ENCODE data around the gene KRT4. TPM values are rescaled to one million over a fixed set of nuclear protein-coding genes. Genes with fewer than 3 reads are reported as not detected.

Gene KRT4
- total RNA-seq: not detected
- polyA plus RNA-seq (2013, experiment 1 of 2): not detected
- polyA plus RNA-seq (2013, experiment 2 of 2): not detected
- long read RNA-seq, experiment 1: 0 reads
- long read RNA-seq, experiment 2: 0 reads
- long read RNA-seq, experiment 3: 0 reads
- long read RNA-seq, experiment 4: 0 reads

GRCh38 chr12:52813885-52814709, at the start of gene KRT4:
KRT4 (minus strand) TSS chr12:52814116; CDS start chr12:52814058, 58 bp downstream.
- H3K27me3 Mint-ChIP-seq (ENCODE audit: insufficient read depth): peaks cover 9% of the 10 kb centered on the region
- no peak within 1 kb of the TSS for H3K4me3 Mint-ChIP-seq
- H3K9me3 Mint-ChIP-seq: no peaks in the 10 kb centered on the region

GRCh38 chr12:52862023-52862422, 48.1 kb upstream of the KRT4 start:
- Histone ChIP-seq H3K27ac (ENCODE audit: low read depth, low read length) (no peak overlapping the region), H3K9ac (ENCODE audit: extremely low read depth, low read length, poor library complexity, severe bottlenecking) (no peak overlapping the region), H3K36me3 (ENCODE audit: control insufficient read depth, insufficient read depth, low read length) (no peaks in the 10 kb centered on the region), H3K4me3 (ENCODE audit: low read length) (no peak overlapping the region), H3K9me3 (ENCODE audit: control insufficient read depth, low read length) (no peaks in the 10 kb centered on the region), H3K27me3 (ENCODE audit: control insufficient read depth, insufficient read depth, low read length, poor library complexity, severe bottlenecking) (no peaks in the 10 kb centered on the region), H3K4me1 (ENCODE audit: control insufficient read depth, insufficient read depth, low read length) (no peaks in the 10 kb centered on the region)
- 76 to 98% methylated on average over 1 to 2 of the region's 2 CpGs for WGBS, 2 experiments (ENCODE audit: insufficient coverage in 1 of 2, insufficient read length in 1 of 2)
- H3K4me3 Mint-ChIP-seq: no peak overlapping the region
- no peaks in the 10 kb centered on the region for H3K27me3 Mint-ChIP-seq (ENCODE audit: insufficient read depth)
- H3K36me3 Mint-ChIP-seq (ENCODE audit: low read depth): no peaks in the 10 kb centered on the region
- DNase-seq: peak; percentile 52
- no peaks in the 10 kb centered on the region for H3K9me3 Mint-ChIP-seq
- H3K27ac Mint-ChIP-seq: no peak overlapping the region
- no peak for TF ChIP-seq CTCF (conservative IDR thresholded peaks at IDR 0.05)
- no peaks in the 10 kb centered on the region for H3K4me1 Mint-ChIP-seq

More at GRCh38 chr12:52813885-52814709, at the start of gene KRT4:
- peaks cover 11% of the 10 kb centered on the region for H3K4me1 Mint-ChIP-seq
- no peak for TF ChIP-seq CTCF (conservative IDR thresholded peaks at IDR 0.05)
- H3K36me3 ChIP-seq (ENCODE audit: control insufficient read depth, insufficient read depth, low read length): no peaks in the 10 kb centered on the region
- H3K27ac Mint-ChIP-seq: no peak within 1 kb of the TSS
- H3K27ac ChIP-seq (ENCODE audit: low read depth, low read length): no peak within 1 kb of the TSS
- 93 to 94% methylated on average over 8 to 15 of the region's 15 CpGs for WGBS, 2 experiments (ENCODE audit: insufficient coverage in 1 of 2, insufficient read length in 1 of 2)
- H3K9ac ChIP-seq (ENCODE audit: extremely low read depth, low read length, poor library complexity, severe bottlenecking): no peak within 1 kb of the TSS
- H3K9me3 ChIP-seq (ENCODE audit: control insufficient read depth, low read length): no peaks in the 10 kb centered on the region
- peaks cover 7% of the 10 kb centered on the region for H3K4me1 ChIP-seq (ENCODE audit: control insufficient read depth, insufficient read depth, low read length)
- no peak within 1 kb of the TSS for H3K4me3 ChIP-seq (ENCODE audit: low read length)
- H3K27me3 ChIP-seq (ENCODE audit: control insufficient read depth, insufficient read depth, low read length, poor library complexity, severe bottlenecking): no peaks in the 10 kb centered on the region
- DNase-seq: no peak
- no peaks in the 10 kb centered on the region for H3K36me3 Mint-ChIP-seq (ENCODE audit: low read depth)

- Histone ChIP-seq H3K4me1 (ENCODE audit: control insufficient read depth, insufficient read depth, low read length) (no peaks in the 10 kb centered on the region), H3K4me3 (ENCODE audit: low read length) (no peak overlapping the region), H3K27me3 (ENCODE audit: control insufficient read depth, insufficient read depth, low read length, poor library complexity, severe bottlenecking) (no peaks in the 10 kb centered on the region), H3K9ac (ENCODE audit: extremely low read depth, low read length, poor library complexity, severe bottlenecking) (no peak overlapping the region), H3K36me3 (ENCODE audit: control insufficient read depth, insufficient read depth, low read length) (no peaks in the 10 kb centered on the region), H3K9me3 (ENCODE audit: control insufficient read depth, low read length) (no peaks in the 10 kb centered on the region), H3K27ac (ENCODE audit: low read depth, low read length) (no peak overlapping the region)
- Mint-ChIP-seq H3K9me3 (no peaks in the 10 kb centered on the region), H3K4me3 (no peak overlapping the region), H3K4me1 (no peaks in the 10 kb centered on the region), H3K27me3 (ENCODE audit: insufficient read depth) (no peaks in the 10 kb centered on the region), H3K27ac (no peak overlapping the region), H3K36me3 (ENCODE audit: low read depth) (no peaks in the 10 kb centered on the region)
- 95 to 96% methylated on average over 3 to 7 of the region's 7 CpGs for WGBS, 2 experiments (ENCODE audit: insufficient coverage in 1 of 2, insufficient read length in 1 of 2)
- TF ChIP-seq CTCF (conservative IDR thresholded peaks at IDR 0.05): no peak
- DNase-seq: no peak
Observed at GRCh38 chr12:52861511-52861910, 47.6 kb upstream of the KRT4 start.
